C4-2B (cell line): ENCODE measurements around the gene TTLL6.

Experiments
- CTCF ChIP-seq: fragments of 450-650 bp; conservative IDR thresholded peaks from 2 replicates; pipeline ENCODE4 v1.5.1; 2017; ENCODE audit warnings: mild to moderate bottlenecking
- ZFX ChIP-seq: fragments of 450-650 bp; IDR thresholded peaks from 2 replicates; pipeline ENCODE4 v1.6.1; 2017

GRCh38 chr17:48749621-48750553 is 67.1 kb downstream of the TTLL6 start:
- no peak for TF ChIP-seq CTCF
- no peak for TF ChIP-seq ZFX
